GM19438 (cell line): ENCODE results near the gene WWOX.
A peak's percentile ranks its signal among the peaks of the same experiment; 100 is the strongest.

Experiments used
- ATAC-seq: cut with Tn5 transposase; IDR thresholded peaks from one replicate; pipeline ENCODE4 v1.9.1; 2021; ENCODE audit warnings: low read depth; ENCODE audit not compliant: unreplicated experiment

WWOX gene

DNA sequence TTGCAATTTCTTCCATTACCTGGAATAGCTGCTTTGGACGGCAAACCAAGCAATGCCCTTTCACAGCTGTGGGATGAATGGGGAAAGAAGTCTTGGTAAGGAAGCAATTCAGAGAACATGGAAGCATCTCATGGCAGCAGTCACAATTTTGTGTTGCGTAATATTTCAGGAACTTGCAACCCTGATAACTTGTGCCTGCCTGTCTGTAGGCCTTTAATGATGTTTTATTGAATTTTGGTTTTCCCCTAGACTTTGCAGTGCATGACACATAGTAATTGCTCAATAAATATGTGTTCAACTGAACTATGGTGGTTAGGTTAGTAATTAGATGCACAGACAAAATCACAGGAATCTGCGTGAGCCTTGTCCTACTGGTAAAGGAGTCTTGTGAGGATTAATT, 439.5 kb downstream of the WWOX start:
- no peak for ATAC-seq

DNA sequence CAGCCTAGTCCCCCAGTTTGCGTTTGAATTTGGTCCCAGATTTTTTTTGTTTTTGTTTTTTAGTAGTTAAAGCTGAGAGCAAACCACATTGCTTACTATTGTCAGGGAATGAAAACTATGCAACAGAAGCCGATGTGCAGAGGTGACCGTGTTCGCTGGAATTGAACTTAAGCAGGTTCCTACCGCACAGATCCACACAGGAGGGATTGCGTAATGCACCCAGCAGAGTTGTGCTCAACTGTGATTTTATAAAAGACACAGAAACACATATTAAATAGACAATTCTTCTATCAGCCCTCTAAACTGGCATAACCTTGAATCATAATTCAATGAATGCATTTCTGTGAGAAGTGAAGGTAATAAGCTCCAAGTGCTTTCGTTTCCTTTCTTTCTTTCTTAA, 443.0 kb downstream of the WWOX start:
- no peak for ATAC-seq

DNA sequence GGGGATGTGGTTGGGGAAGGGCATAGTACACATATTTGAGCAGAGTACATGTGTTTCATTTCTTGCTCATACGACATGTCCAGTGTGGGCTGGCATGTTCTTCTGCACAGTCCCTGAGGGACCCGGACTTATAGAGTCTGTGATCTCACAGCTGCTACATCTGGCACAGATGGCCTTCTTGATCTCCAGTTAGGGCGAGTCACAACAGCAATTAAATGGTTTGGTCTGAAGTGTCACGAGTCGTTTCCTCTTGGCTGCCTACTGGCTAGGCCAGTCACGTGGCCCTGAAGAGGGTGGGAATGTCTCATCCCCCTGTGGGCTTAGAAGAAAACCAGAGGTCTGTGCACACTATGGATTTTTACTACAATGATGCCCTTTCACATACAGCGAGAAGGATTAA, 443.6 kb downstream of the WWOX start:
- no peak for ATAC-seq

DNA sequence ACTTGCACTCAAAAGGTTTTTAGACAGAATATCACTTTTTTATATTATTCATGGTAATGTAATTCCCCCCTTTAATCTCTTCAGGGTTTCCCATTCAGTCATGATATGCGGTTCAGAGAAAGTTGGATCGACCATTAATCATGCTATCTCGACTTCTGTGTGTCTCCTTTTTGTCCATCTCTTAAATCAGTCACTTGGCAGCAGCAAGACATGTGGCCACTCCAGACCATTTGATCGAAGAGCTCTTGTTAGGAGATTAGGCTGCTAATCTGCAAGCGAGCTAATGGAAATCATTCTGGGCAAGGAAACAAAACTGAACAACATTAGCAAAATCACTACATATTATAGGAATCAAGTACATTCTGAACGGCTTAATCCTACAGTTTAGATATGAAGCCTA, 449.9 kb downstream of the WWOX start:
- ATAC-seq: no peak

DNA sequence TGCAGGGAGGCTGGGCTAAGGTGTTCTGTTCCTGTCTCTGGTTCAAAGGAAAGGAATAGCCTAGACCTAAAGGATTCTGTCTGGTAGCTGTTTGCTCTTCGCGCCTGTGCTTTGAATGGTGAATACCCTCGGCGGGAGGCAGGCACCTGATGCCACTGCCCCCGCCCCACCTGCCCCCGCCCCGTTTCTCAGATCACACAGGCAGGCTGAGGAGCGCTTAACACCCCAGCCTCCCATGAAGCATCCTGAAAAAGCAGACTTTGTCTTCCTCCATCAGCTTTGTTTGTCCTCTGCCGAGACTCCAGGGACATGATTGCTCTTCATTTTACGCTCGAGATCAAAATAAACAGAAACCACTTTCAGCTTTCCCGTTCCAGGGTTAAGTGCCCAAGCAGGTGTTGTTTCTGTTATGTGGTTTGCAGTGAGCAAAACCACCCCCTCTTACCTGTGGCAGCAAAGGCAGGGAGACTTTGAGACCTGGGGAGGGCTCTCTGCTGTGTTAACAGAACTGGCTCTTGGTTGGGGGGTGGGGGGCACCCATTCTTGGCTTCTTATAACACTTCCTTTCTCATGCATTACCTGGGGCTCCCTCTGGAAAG, 452.1 kb downstream of the WWOX start:
- ATAC-seq: no peak

DNA sequence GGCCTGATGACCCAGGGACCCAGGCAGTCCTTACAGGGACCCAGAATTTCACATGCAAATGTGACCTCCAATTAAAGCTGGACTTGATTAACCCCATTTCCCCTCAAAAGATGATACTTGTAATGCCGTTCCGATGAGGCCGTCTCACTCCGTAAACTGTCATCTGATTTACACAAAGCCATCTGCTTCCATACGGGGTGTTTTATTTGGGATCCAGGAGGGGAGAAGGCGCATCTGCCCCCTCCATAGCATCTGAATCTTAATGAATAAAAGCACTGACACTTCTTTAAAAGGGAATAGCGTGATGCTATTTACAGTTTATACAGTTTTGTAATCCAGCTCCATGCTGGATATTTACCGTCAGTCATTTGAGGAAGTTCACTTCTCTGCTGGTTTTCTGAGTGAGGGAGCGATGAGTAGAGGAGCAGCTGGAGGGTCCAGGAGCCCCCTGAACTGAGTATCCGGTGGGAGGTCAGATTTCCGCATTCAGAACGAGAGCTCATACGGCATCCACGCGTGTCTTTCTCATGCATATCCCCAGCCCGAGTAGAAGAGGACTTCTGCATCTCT, 452.7 kb downstream of the WWOX start:
- no peak for ATAC-seq

DNA sequence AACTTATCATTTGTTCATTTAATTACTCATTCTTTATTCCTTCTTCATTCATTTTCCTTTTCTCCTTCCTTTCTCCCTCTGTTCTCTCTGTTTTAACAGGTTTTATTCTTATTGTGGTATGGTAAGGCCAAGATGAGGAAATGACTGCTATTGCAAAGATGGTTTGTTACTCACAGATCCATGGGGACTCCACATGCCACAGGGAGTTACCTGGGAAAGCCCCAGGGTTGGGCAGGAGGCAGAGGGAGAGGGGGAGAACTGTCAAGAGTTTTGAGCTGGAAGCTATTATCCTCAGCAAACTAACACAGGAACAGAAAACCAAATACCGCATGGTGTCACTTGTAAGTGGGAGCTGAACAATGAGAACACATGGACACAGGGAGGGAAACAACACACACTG, 453.3 kb downstream of the WWOX start:
- no peak for ATAC-seq

DNA sequence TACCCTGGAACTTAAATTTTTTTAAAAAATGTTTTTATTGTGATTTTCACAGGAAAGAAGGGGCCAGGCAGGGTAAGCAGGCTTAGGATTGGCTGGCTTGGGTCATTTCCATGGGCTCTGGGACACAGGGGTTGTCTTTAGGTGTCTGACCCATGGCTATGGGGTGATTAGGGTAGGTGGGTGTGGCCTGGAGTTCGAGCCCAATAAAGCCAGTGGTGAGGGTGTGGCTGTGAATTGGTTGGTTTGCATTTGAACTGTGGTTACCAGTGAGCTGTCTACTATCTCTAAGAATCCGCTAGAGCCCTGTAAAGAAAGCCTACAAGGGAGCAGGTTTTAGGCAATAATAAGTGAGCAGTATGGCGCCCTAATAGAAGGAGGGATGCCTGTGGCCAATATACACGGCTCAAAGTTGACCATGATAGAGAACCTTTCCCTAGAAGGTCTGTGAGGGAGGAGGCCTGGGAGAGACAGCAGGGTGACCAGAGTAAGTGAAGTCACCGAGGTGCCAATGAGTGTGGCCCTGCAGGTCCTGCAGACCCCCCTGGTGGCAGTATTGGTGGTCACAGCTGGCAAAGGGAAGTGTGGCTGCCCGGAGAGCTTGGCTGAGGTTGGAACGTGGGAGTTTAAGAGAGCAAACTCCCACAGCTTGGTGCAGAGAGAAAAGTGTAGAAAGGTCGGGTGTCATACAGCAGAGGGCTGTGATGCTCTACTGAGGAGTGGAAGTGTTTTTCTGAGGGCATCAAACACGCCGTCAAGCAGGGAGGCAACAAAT, 454.0 kb downstream of the WWOX start:
- no peak for ATAC-seq

DNA sequence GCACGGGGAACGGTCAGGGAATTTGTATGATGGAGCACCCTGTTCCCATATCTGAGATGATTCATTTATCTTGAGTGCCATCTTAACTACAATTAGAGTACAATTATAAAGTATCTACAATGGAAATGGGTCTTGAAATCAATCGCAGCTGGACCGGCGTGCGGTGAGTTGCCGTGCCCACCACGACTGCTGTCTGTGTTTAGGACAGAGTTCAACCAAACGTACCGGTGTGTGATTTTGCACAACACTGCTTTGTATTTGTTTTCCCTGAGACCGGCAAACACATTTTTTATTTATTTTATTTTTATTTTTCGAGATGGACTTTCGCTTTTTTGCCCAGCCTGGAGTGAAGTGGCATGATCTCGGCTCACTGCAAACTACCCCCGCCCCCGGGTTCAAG, 457.0 kb downstream of the WWOX start:
- no peak for ATAC-seq

DNA sequence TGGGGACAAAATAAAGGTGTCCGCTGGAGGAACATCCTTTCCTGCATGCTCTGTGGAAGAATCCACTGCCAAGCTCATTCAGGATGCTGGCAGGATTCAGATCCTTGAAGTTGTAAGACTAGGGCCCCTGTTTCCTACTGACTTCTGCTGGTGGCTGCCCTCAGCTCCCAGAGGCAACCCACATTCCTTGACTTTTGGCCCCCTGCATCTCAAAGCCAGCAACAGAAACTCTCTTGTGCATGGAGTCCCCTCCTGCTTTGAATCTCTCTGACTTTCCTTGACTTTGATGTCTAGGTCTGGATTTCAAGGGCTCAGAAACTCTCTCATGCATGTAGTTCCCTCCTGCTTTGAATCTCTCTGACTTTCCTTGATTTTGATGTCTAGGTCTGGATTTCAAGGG, 461.5 kb downstream of the WWOX start:
- ATAC-seq: no peak

DNA sequence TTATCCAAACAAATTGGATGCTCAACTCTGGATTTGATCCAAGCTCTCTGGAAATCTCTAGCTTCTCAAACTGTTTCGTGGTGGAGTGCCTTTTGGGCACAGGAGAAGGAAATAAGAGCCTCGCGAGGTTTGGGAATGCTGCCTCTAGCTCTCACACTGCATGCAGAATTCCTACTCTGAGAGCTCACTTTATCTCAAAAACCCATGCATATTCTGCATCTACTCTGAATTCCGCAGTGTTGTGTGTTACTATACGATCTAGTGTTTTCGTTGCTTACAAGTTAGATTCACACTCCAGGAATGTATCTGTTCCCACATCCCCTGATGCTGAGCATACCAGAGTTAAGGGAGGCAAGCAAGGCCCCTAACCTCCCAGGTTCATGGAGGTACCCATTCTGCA, 462.7 kb downstream of the WWOX start:
- ATAC-seq: no peak

DNA sequence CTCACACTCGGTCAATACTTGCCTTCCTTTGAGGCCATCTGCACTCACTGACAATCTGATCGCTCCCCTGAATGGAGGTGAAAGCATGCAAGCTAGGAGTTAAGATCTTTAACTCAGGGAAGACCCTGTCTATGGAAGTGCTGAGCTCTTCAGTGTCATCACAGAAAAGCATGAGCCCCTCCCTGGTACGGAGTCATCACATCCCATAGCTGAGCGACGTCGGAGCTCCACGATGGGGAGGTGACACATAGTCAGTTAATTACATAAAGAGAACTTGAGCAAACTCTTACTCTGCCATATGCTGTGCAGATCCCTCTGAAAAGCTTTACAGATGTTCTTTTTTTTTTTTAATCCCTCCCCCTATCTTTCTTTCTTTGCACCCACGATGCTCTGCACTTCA, 463.2 kb downstream of the WWOX start:
- no peak for ATAC-seq

DNA sequence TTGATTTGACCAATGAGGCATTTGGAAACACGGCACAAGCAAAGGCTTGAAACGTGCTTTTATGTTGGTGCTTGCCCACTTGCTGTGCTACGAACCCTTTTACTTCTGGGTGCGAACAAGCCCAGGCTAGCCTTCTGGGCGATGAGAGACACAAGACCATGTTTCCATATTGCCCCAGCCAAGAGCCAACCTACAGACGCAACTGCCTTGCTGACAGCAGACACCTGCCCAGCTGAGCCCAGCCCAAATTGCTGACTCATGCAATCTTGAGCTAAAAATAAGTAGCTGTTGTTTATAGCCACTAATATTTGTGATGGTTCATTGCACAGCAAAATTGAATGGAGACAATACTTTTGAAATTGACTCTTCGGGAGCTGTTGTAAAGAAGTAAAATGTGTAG, 464.5 kb downstream of the WWOX start:
- no peak for ATAC-seq

DNA sequence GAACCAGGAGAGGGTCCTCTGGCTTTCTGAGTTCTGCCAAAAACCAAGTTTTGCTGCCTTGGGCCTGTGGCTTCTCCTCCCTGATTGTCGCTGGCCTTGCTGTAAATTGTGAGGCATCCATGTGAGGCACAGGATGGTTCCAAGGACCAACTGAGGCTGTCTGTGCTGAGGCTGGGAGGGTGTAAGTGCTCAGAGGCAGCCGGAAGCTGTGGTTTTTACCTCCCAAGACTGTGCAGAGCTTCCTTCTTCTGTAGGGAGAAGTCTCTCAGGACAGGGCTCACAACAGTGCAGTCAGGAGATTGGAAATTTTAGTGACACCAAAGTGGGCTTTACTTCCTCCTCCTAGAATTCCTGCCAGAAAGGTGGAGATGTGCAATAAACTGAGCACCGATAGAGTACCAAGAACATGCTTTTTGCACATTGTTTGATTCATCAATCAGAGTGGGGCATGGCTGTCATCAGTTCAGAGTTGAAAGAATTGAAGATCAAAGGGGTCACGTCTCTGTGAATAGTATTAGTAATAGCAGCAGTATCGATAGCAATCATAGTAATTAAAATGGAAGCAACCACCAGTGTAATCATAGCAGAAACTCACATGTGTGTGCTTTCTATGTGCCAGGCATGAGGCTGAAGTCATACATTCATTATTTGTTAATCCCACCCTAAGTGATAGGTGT, 467.1 kb downstream of the WWOX start:
- no peak for ATAC-seq

DNA sequence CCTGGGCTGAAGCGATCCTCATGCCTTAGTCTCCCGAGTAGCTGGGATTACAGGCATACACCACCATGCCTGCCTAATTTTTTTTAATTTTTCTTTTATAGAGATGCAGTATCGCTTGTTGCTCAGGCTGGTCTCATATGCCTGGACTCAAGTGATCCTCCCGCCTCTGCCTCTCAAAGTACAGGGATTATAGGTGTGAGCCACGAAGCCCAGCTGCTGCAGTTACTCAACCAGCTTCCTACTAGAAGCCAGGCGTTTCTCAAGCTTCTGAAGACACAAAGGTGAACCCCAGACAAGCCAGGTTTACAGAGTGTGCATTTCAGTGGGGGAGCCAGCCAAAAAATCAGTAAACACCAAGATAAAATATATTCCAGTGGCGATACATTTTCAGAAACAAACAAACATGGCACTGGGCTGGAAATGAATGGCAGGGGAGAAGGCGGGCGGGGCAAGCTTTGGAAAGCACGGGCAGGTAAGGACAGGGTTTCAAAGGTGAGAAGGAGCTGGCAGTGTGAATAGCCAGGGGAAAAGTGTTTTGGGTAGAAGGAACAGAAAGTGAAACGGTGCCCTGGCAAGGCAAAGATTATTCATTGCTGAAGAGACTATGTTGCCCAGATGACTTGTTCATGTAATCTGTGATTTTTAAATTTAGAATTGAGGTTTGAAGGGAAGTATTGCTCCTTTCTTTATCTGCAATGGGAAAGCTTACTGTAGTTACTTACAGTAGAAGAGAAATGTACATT, 471.1 kb downstream of the WWOX start:
- ATAC-seq: no peak

DNA sequence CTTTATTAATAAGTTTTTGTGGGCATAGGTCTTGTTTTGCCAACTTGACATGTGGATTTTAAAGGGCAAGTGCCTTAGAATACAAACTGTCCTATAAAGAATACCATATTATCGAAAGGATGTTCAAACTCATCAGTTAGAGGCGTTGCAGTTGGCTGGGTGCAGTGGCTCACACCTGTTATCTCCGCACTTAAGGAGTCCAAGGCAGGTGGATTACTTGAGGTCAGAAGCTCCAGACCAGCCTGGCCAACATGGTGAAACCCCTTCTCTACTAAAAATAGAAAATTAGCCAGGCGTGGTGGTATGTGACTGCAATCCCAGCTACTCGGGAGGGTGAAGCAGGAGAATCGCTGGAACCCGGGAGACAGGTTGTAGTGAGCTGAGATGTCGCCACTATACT, 472.0 kb downstream of the WWOX start:
- no peak for ATAC-seq

DNA sequence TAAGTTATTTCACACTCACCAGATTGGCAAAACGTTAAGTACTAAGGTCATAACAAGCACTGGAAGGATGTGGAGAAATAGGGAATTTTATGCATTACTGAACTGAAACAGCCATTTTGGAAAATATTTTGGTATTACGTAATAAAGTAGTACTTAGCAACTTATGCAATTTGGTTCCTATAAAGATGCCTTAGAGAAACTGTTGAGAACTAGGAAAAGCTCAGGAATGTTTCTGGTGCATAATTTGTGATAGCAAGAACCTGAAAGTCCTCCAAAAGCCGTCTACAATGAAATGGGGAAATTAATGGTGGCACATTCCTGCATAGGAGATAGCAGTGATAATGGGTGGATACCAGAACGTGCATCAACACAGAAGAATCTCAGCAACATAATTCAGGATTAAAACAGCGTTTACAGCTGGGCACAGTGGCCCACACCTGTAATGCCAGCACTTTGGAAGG, 472.5 kb downstream of the WWOX start:
- ATAC-seq: no peak

DNA sequence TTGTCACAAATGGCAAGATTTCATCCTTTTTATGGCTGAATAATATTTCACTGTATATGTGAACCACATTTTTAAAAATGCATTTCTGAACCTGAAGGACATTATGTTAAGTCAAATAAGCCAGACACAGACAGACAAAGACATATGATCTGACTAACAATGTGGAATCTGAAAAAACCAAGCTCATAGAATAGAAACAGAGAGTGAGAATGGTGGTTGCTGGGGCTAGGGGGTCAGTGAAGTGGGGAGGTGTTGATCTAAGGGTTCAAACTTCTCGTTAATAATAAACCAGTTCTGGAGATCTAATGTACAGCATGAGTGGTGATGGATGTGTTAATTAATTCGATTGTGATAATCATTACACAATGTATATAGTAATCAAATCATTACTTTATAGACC, 475.1 kb downstream of the WWOX start:
- ATAC-seq: peak; percentile 89

DNA sequence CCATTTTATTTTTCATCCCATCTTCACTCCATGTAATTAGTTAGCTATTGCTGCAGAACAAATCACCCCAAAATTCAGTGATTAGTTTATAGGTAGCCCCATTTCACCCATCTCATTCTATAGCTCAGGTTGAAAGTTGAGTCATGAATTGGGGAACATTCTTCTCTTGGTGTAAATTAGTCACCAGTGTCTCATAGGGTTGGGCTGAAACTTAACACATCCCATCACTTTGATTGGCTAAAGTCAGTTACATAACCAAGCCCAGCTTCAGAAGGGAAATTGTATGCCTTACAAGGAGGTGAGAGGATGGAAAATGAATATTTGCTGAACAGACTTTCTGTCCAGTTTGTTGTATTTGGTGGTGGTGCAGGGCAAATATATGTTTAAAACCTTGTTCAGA, 477.5 kb downstream of the WWOX start:
- no peak for ATAC-seq

DNA sequence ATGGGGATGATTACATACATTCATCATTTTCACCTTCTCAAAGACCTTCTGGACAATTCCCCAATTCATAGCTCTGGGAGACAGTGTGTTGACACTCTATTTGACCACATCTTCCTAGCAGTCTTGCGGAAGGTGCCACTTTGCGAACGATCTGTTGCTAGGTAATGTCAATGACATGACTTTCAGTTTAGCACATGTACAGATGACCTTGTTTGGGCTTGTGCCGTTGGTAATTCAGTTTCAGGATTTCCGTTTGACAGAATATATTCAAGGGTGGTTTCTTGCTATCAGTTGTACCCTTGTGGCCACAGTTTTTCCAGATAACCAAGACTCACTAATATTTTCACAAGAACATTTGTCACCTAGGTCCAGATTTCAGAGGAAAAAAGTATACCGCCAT, 478.2 kb downstream of the WWOX start:
- ATAC-seq: no peak

DNA sequence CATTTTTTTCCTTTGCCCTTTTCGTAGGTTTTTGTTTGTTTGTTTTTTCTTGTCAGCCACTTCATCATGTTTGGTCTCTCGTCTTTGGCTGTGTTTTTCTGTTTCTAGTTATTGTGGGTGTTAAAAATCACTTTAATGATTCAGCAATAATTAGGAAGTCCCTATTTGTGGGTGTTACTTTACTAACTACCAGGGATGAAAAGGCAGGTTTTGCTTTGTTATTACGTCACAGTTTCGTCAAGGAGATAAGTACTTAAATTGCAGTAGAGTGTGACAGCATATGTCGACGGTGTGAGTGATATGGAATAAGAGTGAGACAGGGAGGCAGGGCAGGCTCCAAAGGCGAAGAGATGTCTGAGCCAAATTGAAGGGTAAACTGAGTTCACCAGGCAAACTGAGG, 479.6 kb downstream of the WWOX start:
- ATAC-seq: no peak
